NOMO-1 (cell line): ENCODE results near the gene LYVE1.

Source experiments
- DNase-seq, 2 experiments: peaks; one replicate each; lab custom pipeline; 2025; ENCODE audit not compliant: unreplicated experiment in 2 of 2; lab: John Stamatoyannopoulos, UW

The LYVE1 gene

GRCh38 chr11:10561947-10562346 is 6.5 kb downstream of the LYVE1 start:
- no peak for DNase-seq

GRCh38 chr11:10561043-10561818 is 7.2 kb downstream of the LYVE1 start:
- DNase-seq, result no peak

- DNase-seq, result no peak
These were observed 10.2 kb downstream of the LYVE1 start for GRCh38 chr11:10558288-10558687.

- no peak for DNase-seq
These were observed 11.9 kb downstream of the LYVE1 start for GRCh38 chr11:10556590-10556989.

- DNase-seq, result no peak
These were observed 16.6 kb downstream of the LYVE1 start for GRCh38 chr11:10551845-10552352.

- DNase-seq, result no peak
These were observed 17.2 kb downstream of the LYVE1 start for GRCh38 chr11:10551290-10551592.

GRCh38 chr11:10550503-10551289 is 17.8 kb downstream of the LYVE1 start:
- DNase-seq, result no peak

GRCh38 chr11:10544491-10545465 is 23.7 kb downstream of the LYVE1 start:
- DNase-seq, result peak; percentile 68 to 75

- DNase-seq, result no peak
These were observed 24.7 kb downstream of the LYVE1 start for GRCh38 chr11:10543782-10544181.

GRCh38 chr11:10542776-10543175 is 25.7 kb downstream of the LYVE1 start:
- no peak for DNase-seq

GRCh38 chr11:10541561-10541930 is 26.9 kb downstream of the LYVE1 start:
- DNase-seq, result no peak

- peak; percentile 84 to 95 for DNase-seq
These were observed 27.4 kb downstream of the LYVE1 start, which contains the start of gene RNF141 for GRCh38 chr11:10540915-10541560. RNF141 (minus strand) TSS chr11:10541187; CDS start chr11:10534158, 7,029 bp downstream.

GRCh38 chr11:10540546-10540914 is 27.9 kb downstream of the LYVE1 start:
- DNase-seq, result no peak

- DNase-seq, result no peak
These were observed 29.1 kb downstream of the LYVE1 start for GRCh38 chr11:10539339-10539738.

GRCh38 chr11:10538924-10539323 is 29.5 kb downstream of the LYVE1 start:
- no peak for DNase-seq

- DNase-seq, result no peak
These were observed 30.9 kb downstream of the LYVE1 start for GRCh38 chr11:10537600-10537999.

GRCh38 chr11:10534316-10534715 is 34.1 kb downstream of the LYVE1 start:
- DNase-seq, result peak in 1 of 2 experiments; percentile 29

GRCh38 chr11:10533323-10533722 is 35.1 kb downstream of the LYVE1 start:
- no peak for DNase-seq

- DNase-seq, result no peak
These were observed 35.9 kb downstream of the LYVE1 start for GRCh38 chr11:10532526-10532925.

GRCh38 chr11:10529279-10529678 is 39.2 kb downstream of the LYVE1 start:
- no peak for DNase-seq
